DMS79 (cell line): Measurements from ENCODE around the gene RHBDL1.

Source experiments
- DNase-seq: peaks from one replicate; lab custom pipeline; 2025; lab: John Stamatoyannopoulos, UW

RHBDL1 gene

DNA sequence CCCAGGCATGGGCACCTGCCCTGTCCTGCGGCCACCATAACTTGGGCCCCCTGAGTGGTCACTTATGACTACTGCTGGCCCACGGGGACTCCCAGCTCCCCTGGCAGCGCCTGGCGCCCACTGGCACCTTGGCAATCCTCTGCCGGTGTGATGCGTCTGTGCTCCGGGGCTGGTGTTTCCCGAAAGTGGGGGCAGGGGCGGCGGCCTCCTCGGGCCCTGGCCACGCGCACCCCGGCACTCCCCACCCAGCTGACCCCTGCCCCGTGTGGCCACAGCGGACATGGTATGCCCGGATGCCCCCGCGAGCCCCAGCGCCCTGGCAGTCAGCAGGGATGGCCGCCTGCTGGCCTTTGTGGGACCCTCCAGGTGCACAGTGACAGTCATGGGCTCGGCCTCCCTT, 18.0 kb upstream of the RHBDL1 start:
- DNase-seq: no peak

DNA sequence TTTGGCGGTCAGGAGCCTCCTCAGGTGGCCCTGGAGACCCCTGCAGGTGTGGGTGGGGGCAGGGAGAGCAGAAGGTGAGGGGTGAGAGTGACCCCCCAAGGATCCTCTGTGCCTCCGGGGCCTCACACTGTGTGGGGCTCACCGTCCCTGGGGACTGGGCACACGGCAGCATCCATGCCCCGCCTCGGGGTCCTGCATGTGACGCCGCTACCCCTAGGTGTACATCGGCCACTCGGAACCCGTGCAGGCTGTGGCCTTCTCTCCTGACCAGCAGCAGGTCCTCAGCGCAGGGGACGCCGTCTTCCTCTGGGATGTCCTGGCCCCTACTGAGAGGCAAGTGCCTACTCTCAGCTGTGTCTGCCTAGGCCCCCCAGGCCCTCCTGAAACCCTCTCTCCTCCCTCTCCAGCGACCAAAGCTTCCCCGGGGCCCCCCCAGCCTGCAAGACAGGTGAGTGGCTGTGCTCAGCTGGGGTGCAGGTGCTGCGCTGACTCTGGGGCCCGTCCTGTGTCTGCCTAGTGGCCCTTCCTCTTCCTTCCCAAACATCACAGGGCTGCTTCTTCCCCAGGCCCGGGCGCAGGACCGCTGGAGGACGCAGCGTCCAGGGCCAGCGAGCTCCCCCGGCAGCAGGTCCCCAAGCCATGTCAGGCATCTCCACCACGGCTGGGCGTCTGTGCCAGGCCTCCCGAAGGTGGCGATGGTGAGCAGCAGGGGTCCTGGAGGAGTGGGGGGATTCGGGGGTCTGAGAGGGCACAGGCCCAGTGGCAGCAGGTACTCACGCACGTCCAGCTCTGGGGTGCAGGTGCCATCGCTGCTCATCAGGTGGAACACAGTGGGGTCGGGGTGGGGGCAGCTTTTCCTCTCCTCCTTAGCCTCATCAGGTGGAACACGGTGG, 16.5 kb upstream of the RHBDL1 start:
- no peak for DNase-seq

DNA sequence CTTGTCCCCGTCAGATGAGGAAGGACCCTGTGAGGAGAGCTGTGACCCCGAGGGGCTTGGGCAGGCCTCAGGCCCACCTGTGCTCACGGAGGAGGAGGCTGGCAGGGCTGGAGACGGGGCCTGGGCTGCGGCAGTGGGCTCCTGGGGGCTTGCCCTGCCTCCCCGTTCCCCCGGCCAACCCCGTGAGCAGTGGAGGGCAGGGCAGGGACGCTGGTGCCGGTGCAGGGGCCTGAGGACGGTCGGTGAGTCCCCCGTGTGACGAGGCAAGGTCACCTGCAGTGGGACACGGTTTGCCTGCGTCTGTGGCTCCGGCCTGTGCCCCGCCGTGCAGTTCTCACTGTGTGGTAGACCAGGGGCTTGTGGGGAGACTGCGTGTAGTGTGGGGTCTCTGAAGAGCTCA, 15.9 kb upstream of the RHBDL1 start:
- DNase-seq: no peak

DNA sequence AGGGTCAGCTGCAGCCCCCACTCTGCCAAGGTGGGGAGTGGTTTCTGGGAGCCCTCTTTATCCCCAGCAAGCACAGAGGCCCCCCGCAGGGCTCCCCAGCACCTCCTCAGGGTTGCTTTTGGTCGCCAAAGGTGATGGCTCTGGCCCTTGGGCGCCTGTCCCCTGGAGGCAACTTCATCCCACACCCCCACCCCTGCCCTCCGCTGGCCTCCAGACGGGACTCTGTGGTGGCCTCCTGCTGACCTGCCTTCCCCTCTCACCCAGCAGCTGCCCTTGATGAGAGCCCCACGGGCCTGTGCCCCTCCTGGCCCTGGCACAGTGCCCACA, 15.4 kb upstream of the RHBDL1 start:
- no peak for DNase-seq

DNA sequence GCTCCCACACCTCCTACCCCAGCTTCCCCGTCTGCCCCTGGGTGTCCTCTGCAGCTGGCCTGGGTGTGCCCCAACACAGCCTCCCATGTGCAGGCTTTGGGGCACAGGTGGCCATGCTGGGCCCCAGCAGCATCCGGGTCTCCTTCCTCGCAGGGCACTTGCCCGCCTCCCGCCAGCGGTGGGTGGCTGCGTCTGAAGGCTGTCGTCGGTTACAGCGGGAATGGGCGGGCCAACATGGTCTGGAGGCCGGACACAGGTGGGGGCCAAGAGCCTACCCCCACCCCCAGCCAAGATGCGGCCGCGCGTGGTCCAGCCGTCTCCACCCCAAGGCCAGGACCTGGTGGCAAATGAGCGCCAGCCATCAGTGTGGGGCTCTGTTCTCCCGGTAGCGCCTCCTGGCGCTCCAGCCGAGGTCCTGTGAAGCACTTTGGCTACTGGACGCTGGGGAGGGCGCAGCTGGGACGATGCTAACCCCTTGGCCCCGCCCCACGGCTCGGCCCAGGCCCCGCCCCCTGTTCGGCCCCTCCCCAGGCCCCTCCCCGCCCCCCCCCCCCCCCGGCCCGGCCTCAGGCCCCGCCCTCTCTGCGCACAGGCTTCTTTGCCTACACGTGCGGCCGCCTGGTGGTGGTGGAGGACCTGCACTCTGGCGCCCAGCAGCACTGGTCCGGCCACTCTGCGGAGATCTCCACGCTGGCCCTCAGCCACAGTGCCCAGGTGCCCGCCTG, 14.8 kb upstream of the RHBDL1 start:
- no peak for DNase-seq

DNA sequence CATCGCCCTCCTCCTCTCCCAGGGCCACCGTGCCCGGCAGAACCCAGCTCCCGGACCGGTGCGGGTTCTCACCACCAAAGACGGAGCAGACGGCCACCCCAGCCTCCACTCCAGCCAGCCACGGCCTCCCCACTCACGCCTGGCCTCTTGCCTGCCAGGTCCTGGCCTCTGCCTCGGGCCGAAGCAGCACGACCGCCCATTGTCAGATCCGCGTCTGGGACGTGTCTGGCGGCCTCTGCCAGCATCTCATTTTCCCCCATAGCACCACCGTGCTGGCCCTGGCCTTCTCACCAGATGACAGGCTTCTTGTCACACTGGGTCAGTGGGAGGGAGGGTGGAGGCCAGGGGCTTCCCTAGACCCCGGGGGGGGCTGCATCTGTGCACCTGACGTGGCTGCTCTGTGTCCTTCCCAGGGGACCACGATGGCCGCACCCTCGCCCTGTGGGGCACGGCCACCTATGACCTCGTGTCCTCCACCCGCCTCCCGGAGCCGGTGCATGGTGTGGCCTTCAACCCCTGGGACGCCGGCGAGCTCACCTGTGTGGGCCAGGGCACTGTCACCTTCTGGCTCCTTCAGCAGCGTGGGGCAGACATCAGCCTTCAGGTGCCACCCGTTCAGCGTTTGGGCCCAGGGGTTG, 14.2 kb upstream of the RHBDL1 start:
- no peak for DNase-seq

DNA sequence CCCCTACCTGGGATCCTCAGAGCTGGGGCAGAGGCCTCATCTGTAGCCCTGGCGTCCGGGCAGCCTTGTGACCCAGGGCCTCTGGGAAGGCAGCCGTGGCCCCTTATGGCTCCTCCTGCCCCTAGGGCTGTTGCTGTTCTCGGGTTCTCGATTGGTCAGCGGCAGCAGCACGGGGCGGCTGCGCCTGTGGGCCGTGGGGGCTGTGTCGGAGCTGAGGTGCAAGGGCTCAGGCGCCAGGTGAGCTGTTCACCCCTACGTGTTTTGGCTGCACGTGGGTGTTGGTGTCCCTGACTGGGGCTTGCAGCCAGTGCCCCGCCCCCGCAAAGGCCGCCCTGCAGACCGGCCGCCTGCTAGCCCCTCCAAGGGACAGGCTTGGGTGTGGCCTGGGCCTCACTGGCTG, 13.4 kb upstream of the RHBDL1 start:
- no peak for DNase-seq

DNA sequence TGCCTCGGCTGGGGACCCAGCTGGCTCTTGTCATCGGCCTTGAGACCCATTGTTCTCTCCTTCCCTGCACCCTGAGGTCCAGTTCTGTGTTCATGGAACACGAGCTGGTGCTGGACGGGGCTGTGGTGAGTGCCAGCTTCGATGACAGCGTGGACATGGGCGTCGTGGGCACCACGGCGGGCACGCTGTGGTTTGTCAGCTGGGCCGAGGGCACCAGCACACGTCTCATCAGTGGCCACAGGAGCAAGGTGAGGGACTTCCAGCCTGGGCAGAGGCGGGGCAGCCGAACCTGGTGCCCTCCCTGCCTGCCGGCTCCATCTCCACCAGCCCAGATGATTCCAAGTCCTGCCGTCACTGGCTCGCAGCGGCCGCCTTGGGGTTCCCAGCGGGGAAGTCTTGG, 12.9 kb upstream of the RHBDL1 start:
- DNase-seq: no peak

DNA sequence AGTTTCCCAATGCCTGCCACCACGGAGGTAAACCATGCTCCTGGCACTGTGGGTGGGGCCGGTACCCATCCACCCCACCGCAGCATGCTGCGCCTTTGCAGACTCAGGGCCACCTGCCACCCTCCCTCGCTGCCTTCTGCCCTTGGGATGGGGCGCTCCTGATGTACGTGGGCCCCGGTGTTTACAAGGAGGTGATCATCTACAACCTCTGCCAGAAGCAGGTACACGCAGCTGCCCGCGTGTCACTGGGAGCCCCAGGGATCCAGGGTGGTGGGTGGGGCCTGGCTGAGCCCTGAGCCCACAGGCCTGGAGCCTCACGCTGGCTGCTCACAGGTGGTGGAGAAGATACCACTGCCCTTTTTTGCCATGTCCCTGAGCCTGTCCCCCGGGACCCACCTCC, 8.9 kb upstream of the RHBDL1 start:
- DNase-seq: no peak

DNA sequence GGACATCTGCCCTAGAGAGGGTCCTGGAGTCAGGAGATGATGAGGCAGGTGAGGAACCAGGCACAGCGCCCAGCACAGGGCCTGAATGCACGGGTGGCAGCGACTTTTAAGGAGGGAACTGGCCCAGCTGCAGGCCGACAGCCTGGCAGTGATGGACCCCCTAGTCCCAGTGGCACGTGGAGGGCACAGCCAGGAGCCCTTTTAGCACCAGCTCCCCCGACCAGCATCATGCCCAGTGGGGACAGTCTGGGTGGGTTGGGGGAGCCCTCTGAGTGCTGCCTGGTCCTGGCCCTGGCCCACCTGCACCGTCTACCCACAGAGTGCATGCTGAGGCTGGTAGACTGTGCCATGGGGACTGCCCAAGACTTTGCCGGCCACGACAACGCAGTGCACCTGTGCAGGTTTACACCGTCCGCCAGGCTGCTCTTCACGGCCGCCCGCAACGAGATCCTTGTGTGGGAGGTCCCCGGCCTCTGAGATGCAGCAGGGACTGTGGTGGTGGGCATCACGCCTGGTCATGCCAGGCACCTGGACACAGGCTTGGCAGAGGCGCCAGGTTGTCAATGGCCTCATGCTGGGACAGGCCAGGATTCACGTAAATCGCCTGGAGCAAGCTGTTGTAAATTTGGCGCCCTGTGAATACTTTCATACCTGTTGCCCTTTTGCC, 8.2 kb upstream of the RHBDL1 start:
- peak; percentile 25 for DNase-seq

DNA sequence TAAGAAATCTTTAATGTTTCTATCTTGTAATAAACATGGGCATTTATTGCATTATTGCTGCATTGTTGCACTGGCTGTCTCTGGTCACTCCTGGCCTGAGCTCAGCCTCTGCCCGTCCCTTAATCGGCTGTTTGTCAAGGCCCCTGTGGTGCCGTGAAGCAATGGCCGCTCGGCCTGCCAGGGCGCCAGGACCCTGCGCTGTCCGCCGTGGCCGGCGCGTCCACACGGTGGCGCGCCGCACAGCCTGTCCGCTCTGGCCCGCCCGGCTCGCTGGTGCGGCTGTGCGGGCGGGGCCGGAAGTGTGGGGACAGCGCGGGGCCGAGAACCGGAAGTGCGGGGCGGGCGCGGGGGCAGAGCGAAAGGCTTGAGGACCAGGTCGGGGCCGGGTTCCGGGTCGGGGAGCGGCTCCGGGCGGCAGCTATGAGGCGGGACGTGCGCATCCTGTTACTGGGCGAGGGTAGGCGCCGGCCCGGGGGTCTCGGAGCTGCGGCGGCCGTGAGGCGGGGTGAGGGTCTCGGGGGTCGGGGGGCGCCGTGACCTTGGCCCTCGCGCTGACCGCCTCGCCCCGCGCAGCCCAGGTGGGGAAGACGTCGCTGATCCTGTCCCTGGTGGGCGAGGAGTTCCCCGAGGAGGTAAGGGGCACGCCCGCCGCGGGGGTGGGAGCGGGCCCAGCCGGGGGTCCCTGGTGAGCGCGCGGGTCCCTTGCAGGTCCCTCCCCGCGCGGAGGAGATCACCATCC, 7.5 kb upstream of the RHBDL1 start, which contains the start of gene RHOT2:
TSS of gene RHOT2 (plus strand) at position 353 of the 739 bp plus-strand sequence. CDS start at position 421, 68 bp downstream.
- DNase-seq: peak; percentile 68

DNA sequence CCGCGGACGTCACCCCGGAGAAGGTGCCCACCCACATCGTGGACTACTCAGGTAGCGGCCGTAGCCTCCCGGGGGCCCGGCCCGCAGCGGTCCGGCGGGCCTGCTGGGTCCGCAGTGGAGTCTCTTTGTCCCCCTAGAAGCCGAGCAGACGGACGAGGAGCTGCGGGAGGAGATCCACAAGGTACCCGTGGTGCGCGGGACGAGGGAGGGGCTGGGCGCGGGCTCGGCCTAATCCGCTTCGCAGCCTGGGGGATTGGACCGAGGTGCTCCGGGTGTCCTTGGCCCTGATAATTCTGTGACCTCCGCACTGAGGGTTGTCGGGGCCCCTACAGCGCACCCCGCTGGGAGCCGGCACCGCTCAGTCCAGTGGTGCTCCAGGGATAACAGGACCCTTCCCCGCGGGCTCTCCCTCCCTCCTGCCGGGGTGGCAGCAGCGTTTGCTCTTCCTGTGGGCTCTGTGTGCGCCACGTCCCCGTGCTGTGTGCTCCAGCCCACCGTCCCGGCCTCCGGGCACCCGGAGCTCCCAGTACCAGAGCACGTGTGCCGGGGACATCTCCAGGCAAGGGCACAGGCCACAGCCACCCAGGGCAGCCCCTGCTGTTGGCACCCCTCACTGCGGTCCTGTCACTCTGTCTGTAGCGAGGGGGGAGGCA, 6.8 kb upstream of the RHBDL1 start:
- no peak for DNase-seq

DNA sequence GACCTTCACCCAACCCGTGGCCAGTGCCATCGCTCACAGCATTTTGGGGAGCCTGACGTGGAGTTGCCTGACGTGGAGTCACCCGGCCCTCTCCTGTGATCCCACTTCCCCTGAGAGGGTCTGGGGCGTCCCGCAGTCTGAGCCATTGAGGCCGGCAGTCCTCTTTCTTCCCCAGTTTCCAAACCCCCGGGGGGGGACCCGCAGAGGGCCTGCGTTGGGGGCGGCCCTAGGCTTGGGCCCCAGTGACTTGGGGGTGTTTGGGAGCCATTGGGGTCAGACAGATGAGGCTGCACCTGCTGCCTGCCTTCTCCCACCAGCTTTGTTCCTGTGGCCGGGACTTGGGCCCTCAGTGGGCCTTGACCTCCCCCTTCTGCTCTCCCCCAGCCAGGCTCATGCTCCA, 5.8 kb upstream of the RHBDL1 start:
- DNase-seq: no peak

DNA sequence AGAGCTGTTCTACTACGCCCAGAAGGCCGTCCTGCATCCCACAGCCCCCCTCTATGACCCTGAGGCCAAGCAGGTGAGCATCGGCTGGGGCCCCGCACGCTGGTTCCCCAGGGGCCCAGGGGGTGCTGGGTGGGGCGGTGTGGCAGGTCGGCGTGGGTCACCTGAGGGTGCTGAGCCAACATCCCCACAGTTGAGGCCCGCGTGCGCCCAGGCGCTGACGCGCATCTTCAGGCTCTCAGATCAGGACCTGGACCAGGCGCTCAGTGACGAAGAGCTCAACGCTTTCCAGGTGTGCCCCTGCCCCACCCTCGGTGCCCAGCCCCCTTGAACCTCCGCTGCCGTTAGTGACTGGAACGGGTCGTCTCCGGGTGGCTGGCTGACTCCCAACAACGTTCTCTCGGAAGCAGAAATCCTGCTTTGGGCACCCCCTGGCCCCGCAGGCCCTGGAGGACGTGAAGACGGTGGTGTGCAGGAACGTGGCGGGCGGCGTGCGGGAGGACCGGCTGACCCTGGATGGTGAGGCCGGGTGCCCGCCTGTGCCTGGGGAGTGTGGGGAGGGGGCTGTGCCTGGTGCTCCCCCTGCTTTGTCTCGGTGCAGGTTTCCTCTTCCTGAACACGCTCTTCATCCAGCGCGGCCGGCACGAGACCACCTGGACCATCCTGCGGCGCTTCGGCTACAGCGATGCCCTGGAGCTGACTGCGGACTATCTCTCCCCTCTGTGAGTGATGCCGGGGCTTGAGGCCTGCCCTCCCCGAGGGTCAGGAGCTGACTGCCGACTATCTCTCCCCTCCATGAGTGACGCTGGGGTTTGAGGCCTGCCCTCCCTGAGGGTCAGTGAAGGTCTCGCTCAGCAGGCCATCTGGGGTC, 4.8 kb upstream of the RHBDL1 start:
- no peak for DNase-seq

DNA sequence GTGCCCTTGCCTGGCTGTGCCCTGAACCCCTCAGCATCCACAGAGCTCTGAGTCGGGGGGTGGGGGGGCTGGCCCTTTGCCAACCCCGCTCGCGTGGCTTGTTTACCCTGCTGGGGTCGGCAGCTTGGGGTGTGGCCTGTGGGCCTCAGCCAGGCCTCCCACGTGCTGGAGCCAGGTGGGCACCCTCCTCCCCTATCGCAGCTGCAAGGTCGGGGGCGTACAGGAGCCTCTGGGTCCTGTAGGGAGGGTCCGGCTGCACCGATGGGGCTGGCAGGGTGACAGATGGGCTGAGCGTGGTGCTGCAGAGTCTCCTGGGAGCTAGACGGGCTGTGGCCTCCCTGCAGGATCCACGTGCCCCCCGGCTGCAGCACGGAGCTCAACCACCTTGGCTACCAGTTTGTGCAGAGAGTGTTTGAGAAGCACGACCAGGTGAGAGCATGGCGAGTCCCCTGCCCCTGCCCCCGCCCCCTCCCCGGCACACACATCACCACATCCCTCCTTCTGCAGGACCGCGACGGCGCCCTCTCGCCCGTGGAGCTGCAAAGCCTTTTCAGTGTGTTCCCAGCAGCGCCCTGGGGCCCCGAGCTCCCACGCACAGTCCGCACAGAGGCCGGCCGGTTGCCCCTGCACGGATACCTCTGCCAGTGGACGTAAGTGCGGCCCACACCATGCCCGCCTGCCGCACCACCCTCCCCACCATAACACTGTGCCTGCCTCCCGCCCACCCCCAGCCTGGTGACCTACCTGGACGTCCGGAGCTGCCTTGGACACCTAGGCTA, 3.9 kb upstream of the RHBDL1 start:
- no peak for DNase-seq

DNA sequence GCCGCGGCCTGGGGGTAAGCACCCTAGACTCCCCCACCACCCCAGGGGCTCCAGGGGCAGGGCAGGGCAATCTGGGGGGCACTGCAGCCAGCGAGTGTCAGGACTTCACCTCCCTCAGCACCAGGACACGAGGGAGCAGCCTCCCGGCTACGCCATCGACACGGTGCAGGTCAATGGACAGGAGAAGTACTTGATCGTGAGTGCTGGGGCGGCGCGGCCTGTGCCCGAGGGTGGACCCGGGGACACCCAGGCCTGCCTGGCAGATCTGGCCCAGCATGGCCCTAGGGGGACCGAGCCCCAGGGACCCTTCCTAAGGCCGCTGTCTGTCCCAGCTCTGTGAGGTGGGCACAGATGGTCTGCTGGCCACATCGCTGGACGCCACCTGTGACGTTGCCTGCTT, 3.1 kb upstream of the RHBDL1 start:
- no peak for DNase-seq

DNA sequence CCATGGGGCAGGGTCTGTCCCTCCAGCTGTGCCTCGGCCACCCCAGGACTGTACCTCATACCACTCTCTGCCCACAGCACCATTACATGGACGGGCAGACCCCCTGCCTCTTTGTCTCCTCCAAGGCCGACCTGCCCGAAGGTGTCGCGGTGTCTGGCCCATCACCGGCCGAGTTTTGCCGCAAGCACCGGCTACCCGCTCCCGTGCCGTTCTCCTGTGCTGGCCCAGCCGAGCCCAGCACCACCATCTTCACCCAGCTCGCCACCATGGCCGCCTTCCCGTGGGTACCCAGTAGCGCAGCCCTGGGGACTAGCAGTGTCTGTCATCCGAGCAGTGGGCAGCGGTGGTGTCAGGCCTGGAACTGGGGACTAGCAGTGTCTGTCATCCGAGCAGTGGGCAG, 2.6 kb upstream of the RHBDL1 start:
- no peak for DNase-seq

DNA sequence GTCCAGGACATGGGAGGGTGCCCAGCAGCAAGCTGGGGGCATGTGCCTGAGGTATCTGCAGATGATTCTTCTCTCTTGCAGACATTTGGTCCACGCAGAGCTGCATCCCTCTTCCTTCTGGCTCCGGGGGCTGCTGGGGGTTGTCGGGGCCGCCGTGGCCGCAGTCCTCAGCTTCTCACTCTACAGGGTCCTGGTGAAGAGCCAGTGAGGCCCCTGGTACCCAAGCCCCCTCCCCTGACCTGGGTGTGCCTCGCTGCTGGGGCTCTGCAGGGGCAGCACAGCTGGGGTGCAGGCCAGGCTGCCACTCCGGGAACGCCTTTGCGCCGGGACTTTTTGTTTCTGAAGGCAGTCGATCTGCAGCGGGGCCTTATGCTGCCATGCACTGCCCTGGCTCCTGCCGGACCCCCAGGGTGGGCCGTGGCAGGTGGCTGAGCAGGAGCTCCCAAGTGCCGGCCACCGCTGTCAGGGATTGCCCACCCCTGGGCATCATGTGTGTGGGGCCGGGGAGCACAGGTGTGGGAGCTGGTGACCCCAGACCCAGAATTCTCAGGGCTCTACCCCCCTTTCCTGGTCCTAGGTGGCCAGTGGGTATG, 2.0 kb upstream of the RHBDL1 start:
- no peak for DNase-seq
